GM21723 (cell line): Measurements from ENCODE around the gene LRRC47.

Experiments used
- ATAC-seq: cut with Tn5 transposase; IDR thresholded peaks from one replicate; pipeline ENCODE4 v1.9.1; 2021; ENCODE audit warnings: mild to moderate bottlenecking, moderate library complexity; ENCODE audit not compliant: unreplicated experiment

LRRC47 gene

DNA sequence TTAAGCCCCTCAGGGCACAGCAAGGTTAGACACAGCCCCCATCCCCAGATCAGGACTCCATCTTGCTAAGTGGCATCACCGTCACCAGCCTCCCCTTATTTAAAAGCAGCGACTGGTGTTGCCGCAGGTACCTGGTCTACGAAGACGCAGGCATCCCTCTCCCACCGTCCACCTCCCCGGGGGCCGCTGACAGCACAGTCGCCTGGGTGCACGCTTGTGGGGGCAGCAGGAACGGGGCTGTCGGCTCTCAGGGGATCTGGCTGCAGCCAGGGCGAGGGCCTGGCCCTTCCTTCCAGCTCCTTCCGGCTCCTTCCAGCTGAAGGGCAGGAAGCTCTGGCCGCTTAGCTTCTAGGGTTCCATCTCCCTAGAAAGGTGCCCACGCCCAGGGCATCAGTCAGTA is 61.7 kb downstream of the LRRC47 start:
- no peak for ATAC-seq

DNA sequence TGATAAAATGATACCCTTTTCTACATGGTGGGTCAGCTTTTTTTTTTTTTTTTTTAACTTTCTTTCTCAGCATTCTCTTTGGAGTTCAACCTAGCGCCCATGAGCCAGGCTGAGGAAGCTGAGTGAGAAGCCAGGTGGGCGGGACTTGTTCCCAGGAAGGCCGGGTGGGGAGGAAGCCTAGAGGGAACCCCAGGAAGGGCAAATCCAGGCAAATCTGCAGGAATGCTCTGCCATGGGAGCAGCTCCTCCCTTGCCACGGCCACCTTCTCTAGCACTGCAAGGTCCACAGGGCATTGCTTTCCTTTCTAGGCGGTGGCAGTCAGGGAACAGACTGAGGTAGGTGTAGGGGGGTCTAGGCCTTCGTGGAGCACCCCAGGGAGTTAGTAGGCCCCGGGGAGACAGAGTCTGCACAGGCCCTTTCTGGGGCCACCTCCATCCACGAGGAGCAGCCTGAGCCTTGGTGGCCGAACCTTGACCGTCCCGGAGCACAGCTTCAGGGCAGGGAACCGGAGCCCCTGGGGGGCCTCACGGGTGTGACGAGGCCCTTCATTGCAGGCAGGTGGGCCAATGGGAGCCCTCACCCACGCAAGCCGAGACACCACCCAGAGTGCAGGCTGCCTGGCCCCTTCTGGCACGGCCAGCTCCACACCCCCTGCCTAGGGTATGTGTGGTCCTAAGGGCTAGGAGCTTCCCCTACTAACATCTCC is 62.3 kb downstream of the LRRC47 start:
- no peak for ATAC-seq

DNA sequence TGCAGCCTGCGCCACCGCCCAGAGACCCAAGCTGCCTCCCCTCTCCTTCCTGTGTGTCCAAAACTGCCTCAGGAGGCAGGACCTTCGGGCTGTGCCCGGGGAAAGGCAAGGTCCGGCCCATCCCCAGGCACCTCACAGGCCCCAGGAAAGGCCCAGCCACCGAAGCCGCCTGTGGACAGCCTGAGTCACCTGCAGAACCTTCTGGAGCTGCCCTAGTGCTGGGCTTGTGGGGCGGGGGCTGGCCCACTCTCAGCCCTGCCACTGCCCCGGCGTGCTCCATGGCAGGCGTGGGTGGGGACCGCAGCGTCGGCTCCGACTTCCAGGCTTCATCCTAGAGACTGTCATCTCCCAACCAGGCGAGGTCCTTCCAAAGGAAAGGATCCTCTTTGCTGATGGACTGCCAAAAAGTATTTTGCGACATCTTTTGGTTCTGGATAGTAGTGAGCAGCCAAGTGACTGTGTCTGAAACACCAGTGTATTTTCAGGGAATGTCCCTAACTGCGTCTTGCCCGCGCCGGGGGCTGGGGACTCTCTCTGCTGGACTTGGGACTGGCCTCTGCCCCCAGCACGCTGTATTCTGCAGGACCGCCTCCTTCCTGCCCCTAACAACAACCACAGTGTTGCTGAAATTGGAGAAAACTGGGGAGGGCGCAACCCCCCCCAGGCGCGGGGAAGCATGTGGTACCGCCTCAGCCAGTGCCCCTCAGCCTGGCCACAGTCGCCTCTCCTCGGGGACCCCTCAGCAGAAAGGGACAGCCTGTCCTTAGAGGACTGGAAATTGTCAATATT is 63.0 kb downstream of the LRRC47 start:
- ATAC-seq = no peak

- no peak for ATAC-seq
Measured at GRCh38 chr1:3732434-3733093, 63.7 kb downstream of the LRRC47 start.

DNA sequence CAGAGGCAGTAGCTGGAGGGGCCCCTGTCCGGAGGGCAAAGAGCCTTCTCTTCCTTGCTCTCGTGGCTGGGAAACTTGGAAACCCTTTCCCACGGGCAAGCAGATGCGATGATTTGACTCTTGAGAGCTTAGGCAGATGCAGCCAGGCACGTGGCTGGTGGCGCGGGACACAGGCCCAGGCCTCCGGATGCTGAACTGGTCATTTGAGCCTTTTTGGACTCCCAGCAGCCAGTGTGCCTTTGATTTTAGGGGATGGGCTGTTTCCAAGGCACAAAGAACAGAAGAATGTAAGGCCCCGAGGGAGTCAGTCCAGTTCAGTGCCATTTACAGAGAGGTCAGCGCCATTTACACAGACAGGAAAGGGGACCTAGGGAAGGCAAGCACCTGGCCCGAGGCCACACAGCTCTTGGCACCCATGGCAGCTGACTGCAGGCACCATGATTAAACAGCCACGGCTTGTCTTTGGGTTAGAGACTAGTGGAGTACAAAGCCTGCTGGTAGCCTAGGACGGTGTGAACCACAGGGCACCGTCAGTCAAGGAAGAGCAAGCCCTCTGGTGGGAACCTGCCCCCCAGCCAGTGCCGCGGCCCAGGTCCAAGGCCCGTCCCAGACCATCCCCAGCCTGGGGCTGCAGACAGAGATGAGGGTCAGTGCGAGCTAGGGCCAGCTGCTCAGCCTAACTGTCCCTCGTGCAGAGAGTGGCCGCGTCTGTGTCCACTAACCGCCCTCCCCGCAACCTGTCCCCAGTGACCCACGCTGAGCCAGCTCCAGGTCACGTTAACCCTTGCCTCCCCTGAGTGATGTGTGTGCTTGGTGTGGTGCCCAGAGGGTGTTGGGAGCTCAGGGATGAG is 64.5 kb downstream of the LRRC47 start:
- ATAC-seq = no peak

- no peak for ATAC-seq
Measured at GRCh38 chr1:3730543-3731247, 65.6 kb downstream of the LRRC47 start.

- no peak for ATAC-seq
Measured at GRCh38 chr1:3729594-3730542, 66.4 kb downstream of the LRRC47 start.
